ENCODE data around the gene C1orf35.

The C1orf35 gene

DNA sequence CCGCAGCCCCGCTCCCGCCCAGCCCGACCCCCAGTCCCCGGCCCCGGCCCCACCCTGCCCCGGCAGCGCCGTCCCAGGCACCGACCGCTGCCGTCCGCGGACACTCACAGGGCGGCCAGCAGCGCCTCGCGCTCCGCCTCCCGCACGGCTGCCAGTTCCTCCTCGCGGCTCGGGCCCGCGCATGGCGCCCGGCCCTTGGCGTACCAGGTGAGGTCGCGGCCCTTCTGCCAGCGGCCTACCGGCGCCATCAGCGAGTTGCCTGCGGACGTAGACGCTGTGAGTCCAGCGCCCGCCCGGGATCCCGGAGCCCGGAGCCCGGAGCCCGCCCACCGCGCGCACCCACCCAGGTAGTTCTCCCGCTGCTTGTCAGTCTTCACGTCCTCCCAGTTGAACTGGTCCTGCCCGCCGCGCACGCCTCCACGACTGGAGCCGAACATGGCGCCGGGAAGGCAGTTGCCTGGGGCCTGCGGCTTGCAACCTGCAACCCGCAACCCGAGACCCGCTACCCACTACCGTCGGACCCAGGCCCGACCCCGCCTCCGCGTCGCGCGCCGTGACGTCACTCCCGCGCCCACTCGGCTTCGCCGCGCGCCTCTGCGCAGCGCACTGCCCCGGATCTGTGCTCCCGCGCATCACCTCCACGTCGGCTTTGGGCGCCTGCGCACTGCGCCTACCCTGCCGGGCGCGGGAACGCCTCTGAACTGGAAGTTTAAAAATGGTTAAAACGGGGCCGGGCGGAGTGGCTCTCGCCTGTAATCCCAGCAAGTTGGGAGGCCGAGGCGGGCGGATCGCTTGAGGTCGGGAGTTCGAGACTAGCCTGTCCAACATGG, at the start of gene C1orf35:
TSS of gene C1orf35 (minus strand) at position 535 of the 830 bp plus-strand sequence. CDS start at position 437, 98 bp downstream.
- peak; percentile 79 for DNase-seq (ENCODE audit: low read depth)

- no peak for DNase-seq (ENCODE audit: low read depth)
These were observed 49.8 kb upstream of the C1orf35 start for GRCh38 chr1:228152918-228153258.

DNA sequence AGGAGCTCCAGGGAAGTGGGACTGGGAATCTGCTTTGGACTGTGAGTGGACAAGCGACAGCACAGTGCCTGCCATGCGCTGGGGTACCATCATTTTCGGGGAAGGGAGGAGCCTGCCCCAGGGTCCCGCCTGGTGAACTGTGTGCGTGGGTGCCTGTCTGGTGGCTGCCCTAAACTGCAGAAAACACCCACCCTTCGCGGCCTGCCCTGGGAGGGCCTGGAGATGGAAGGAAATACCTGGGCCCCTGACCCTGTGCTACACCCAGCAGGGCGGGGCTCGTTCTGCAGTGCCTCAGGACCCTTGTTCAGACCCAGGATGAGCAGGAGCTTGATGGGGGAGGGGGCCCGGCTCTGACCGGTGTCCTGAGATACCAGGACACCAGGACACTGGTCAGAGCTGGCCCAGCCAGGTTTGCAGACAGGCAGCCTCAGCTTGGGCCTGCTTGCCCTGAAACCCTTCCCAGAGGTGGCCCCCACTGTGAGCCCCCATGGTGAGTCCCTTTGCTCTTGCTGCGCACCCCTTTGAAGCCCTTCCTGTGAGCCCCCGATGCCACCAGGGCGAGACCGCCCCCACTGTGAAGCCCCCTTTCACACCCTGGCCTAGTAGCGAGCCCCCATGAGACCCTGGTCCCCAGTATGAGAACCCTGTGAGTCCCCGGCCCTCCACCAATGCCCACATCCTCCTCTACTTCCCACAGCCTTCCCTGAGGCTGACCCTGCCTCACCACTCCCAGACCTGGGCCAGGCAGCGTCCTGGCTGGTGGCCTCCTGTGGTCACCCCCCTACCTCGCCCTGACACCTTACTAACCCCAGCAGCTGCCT, 49.2 kb upstream of the C1orf35 start:
- DNase-seq (ENCODE audit: low read depth), result no peak

GRCh38 chr1:228151180-228151925, 48.2 kb upstream of the C1orf35 start:
- DNase-seq (ENCODE audit: low read depth), result no peak

GRCh38 chr1:228150461-228151179, 47.5 kb upstream of the C1orf35 start:
- DNase-seq (ENCODE audit: low read depth), result peak; percentile 87

GRCh38 chr1:228150120-228150460, 47.0 kb upstream of the C1orf35 start:
- DNase-seq (ENCODE audit: low read depth), result no peak

DNA sequence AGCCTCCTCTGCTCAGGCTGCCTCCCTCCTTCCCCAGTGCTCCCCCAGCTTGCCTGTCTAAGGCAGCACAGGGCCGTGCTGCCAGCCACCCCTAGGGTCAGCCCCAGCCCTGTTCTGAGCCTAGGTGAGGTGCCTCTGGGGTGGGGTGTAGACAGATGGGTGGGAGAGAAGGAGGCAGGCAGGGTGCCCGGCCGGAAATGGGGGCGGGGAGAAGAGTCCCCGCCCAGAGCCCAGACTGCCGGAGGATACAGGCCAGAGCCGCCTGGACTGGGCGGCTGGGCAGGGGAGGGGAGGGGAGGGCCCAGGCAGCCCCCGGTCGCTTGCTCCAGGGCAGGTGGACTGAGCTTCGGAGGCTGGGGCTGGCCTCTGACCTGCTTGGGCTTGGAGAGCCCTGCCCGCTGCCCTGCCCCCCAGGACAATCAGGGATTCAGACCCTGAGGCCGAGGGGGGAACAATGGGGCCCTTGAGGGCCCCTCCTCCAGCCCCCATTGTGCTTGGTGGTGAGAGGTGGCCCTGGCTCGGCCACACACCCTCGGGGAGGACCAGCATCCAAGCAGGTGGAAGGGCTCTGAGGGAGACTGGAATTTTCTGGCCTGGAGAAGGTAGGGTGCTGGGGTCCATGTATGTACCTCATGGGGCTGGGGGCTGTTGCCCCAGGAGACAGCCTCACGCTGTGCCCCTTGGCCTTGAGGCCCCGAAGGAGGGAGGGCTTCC, 46.4 kb upstream of the C1orf35 start, which contains the start of gene GJC2:
TSS of gene GJC2 (plus strand) at position 525 of the 714 bp plus-strand sequence. CDS start 7,829 bp downstream, outside the sequence.
- DNase-seq (ENCODE audit: low read depth), result no peak

- no peak for DNase-seq (ENCODE audit: low read depth)
These were observed 45.8 kb upstream of the C1orf35 start for GRCh38 chr1:228148935-228149405.

- no peak for DNase-seq (ENCODE audit: low read depth)
These were observed 45.2 kb upstream of the C1orf35 start for GRCh38 chr1:228148196-228148861.

- DNase-seq (ENCODE audit: low read depth), result no peak
These were observed 44.6 kb upstream of the C1orf35 start for GRCh38 chr1:228147768-228148167.

DNA sequence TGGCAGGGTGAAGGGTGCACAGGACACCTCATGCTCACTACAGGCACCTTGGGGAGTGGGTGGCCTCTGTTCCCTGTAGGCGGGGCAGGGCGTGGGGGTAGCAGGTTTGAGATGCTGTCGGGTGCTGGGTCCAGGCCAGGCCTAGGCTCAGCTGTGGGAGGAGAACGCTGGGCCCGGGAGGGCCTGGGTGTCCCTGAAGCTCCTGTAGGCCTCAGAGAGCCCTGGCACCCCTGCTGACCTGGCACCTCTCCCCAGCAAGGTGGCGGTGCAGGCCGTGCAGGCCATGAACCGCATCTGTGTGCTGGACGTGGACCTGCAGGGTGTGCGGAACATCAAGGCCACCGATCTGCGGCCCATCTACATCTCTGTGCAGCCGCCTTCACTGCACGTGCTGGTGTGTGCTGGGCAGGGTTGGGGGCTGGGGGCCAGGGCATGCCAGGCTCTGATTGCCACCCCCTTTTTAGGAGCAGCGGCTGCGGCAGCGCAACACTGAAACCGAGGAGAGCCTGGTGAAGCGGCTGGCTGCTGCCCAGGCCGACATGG, 44.1 kb upstream of the C1orf35 start:
- DNase-seq (ENCODE audit: low read depth), result no peak

GRCh38 chr1:228146417-228147150, 43.5 kb upstream of the C1orf35 start:
- DNase-seq (ENCODE audit: low read depth), result no peak

GRCh38 chr1:228145463-228146416, 42.6 kb upstream of the C1orf35 start:
- DNase-seq (ENCODE audit: low read depth), result no peak

DNA sequence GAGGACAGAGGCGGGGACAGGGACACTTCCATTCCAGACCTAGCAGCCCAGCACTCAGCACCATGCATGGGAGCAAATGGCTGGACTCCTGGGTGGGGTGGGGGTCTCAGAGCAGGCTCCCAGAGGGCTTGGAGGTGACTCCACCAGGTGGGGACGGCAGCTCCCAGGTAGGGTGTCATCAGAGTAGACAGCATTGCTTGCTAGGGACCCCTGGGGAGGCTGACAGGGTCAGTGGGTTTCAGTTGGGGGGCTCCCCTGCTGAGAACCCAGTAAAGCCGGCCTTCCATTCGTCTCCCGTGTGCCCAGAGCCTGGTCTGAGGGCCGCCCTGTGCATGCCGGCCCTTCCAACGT, 41.8 kb upstream of the C1orf35 start:
- no peak for DNase-seq (ENCODE audit: low read depth)

- DNase-seq (ENCODE audit: low read depth), result no peak
These were observed 41.3 kb upstream of the C1orf35 start for GRCh38 chr1:228144193-228144992.

DNA sequence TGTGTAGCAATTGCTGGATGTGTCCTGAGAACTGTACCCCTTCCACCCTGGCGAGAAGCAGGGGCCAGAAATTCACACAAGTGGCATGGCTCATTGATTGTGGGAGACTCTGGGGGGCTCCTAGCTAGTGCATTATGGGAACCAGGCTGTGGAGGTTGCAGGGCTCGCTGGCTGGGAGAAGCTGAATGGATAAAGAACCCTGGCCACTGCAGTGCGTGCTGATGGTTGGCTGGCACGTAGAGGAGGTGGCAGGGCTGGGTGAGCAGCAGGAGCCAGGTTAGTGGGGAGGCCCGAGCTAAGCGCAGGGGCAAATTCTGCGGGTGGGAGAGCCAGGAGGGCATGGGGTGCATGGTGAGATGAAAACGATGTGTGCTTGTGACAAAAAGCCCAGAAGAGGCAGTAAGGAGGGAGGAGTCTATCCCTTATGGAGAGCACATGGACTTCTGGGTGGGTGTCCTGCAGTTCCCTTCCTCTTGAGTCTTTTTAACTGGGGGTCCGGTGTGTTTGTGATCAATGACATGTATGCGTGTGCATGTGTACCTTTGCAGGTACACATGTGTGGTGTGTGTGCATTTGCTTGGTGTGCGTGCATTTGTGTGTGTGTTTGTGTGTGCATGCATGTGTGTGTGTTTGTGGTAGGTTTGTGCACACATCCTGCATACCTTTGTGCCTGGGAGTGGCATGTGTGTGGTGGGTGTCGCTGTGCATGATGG, 40.5 kb upstream of the C1orf35 start:
- no peak for DNase-seq (ENCODE audit: low read depth)

DNA sequence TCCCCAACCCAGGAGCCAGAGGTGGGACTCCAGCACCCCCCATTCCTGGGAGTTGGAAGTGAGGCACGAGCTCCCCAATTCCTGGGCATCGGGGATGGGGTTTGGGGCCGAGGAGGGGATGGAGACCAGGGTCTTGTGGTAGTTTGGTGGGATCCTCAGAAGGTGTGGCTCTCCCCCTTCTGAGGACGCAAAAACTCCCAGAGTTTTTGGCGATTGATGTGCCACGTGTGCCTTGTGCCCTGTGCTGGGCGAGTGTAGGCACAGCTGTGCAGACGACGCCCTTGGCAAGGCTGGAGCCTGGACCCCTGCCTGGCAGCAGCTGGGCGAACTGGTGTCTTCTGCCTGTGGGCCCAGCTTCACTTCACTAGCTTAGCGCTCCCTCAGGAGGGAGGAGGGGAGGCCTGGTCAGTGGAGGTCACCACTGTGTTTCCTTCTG, 39.6 kb upstream of the C1orf35 start:
- no peak for DNase-seq (ENCODE audit: low read depth)

All from fibroblast of the conjunctiva (primary cell).